GM19240 (cell line): Measurements from ENCODE around the gene TBC1D26.
"Not testable (repeated sequence)": the region's sequence is repeated elsewhere in the genome, so short reads cannot be mapped to it uniquely, and the experiment has no call there.

ENCODE experiments used
- DNase-seq: peaks from one replicate; pipeline ENCODE4 v3.0.0; 2011; ENCODE audit warnings: low spot score; ENCODE audit not compliant: insufficient read length

TBC1D26 gene

GRCh38 chr17:15742921-15743320 lies 10.8 kb downstream of the TBC1D26 start:
- no peak for DNase-seq

GRCh38 chr17:15744074-15744676 lies 12.1 kb downstream of the TBC1D26 start:
- DNase-seq = no peak

GRCh38 chr17:15744885-15745284 lies 12.8 kb downstream of the TBC1D26 start:
- DNase-seq = no peak

GRCh38 chr17:15749403-15749802 lies 17.3 kb downstream of the TBC1D26 start:
- DNase-seq = not testable (repeated sequence)

- DNase-seq = not testable (repeated sequence)
Observed at GRCh38 chr17:15768865-15769533, 36.9 kb downstream of the TBC1D26 start.

- not testable (repeated sequence) for DNase-seq
Observed at GRCh38 chr17:15770679-15771078, 38.6 kb downstream of the TBC1D26 start.

GRCh38 chr17:15776871-15777270 lies 44.8 kb downstream of the TBC1D26 start:
- no peak for DNase-seq

- no peak for DNase-seq
Observed at GRCh38 chr17:15777297-15777696, 45.2 kb downstream of the TBC1D26 start.

- no peak for DNase-seq
Observed at GRCh38 chr17:15777717-15778116, 45.6 kb downstream of the TBC1D26 start.

- no peak for DNase-seq
Observed at GRCh38 chr17:15779119-15779518, 47.0 kb downstream of the TBC1D26 start.

- no peak for DNase-seq
Observed at GRCh38 chr17:15780188-15780587, 48.1 kb downstream of the TBC1D26 start.

GRCh38 chr17:15782866-15783265 lies 50.8 kb downstream of the TBC1D26 start:
- no peak for DNase-seq

GRCh38 chr17:15783461-15783860 lies 51.4 kb downstream of the TBC1D26 start:
- no peak for DNase-seq

- not testable (repeated sequence) for DNase-seq
Observed at GRCh38 chr17:15784351-15784750, 52.3 kb downstream of the TBC1D26 start.

GRCh38 chr17:15787363-15788075 lies 55.4 kb downstream of the TBC1D26 start:
- not testable (repeated sequence) for DNase-seq

GRCh38 chr17:15788365-15788764 lies 56.3 kb downstream of the TBC1D26 start:
- not testable (repeated sequence) for DNase-seq
